Airway epithelial cell (primary cell): ENCODE data around the gene TRAF6. TPM values are rescaled to one million over a fixed set of nuclear protein-coding genes. Genes with fewer than 3 reads are reported as not detected.

Source experiments
- total RNA-seq: library from RNA; depleted of rRNA; stranded (reverse); fragments of >200 nt; gene quantifications from 2 replicates; pipeline ENCODE4 v1.2.3, GENCODE V29; 2015

TRAF6 gene
- total RNA-seq = 4.4 and 7.5 TPM in 2 replicates

GRCh38 chr11:36509694-36510593, at the start of gene TRAF6:
TSS of gene TRAF6 (minus strand) at chr11:36510272. CDS start at chr11:36501515, 8,757 bp downstream.

Other genes starting within 250 kb of the TRAF6 start
- 46.8 and 51.6 TPM in 2 replicates for gene COMMD9, start 220.8 kb downstream of the TRAF6 start, total RNA-seq
- gene PRR5L, start 214.0 kb downstream of the TRAF6 start, total RNA-seq = 7.5 and 13.2 TPM in 2 replicates
- gene RAG1, start 57.7 kb upstream of the TRAF6 start, total RNA-seq = 0.42 and 0.99 TPM in 2 replicates
- 14.2 and 17.5 TPM in 2 replicates for gene IFTAP, start 84.2 kb upstream of the TRAF6 start, total RNA-seq
- gene RAG2, start 88.0 kb upstream of the TRAF6 start, total RNA-seq = not detected in 2 replicates